ENCODE measurements around the gene HOXD1. TPM values are rescaled to one million over a fixed set of nuclear protein-coding genes. Genes with fewer than 3 reads are reported as not detected.

Gene HOXD1
- total RNA-seq, 2 donors from 2014 or later: 0.46 to 0.48 TPM

GRCh38 chr2:176150584-176151441 is 37.7 kb upstream of the HOXD1 start:
- no peak for DNase-seq (ENCODE audit: low spot score)
- intact Hi-C loops (cut with DNase I): no loop called here

DNA sequence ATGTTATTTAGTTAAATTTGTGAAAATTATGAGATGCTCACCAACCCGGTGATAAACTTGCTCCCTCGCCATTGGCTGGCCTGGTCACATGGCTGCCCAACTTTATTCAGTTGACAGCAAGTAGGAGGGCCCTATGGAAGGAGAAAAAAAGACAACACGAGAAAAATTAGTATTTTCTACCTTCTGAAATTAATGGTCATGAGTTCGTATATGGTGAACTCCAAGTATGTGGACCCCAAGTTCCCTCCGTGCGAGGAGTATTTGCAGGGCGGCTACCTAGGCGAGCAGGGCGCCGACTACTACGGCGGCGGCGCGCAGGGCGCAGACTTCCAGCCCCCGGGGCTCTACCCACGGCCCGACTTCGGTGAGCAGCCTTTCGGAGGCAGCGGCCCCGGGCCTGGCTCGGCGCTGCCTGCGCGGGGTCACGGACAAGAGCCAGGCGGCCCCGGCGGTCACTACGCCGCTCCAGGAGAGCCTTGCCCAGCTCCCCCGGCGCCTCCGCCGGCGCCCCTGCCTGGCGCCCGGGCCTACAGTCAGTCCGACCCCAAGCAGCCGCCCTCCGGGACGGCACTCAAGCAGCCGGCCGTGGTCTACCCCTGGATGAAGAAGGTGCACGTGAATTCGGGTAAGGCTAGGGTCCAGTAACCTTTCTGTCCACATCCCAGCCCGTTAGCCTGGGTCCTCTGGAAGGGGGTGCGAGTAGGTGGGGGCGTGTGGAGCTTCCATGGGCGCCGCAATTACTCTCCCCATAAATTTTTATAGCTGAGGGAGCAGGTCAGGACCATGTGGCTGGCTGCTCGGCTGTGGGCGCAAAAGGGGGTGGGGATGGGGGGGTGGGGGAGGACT is 36.8 kb upstream of the HOXD1 start, which contains the start of gene HOXD4:
Gene HOXD4, plus strand, starts transcription at position 109 of the 846 bp plus-strand sequence. Its CDS starts 84 bp downstream, at position 193.
- DNase-seq (ENCODE audit: low spot score): no peak
- intact Hi-C loops (cut with DNase I): no loop called here

GRCh38 chr2:176152350-176153181 is 35.9 kb upstream of the HOXD1 start:
- intact Hi-C loops (cut with DNase I): no loop called here
- no peak for DNase-seq (ENCODE audit: low spot score)

- DNase-seq (ENCODE audit: low spot score): no peak
- intact Hi-C loops (cut with DNase I): no loop called here
Observed at GRCh38 chr2:176154576-176155252, 33.8 kb upstream of the HOXD1 start.

GRCh38 chr2:176155356-176156044 is 33.0 kb upstream of the HOXD1 start:
- no peak for DNase-seq (ENCODE audit: low spot score)
- intact Hi-C loops (cut with DNase I): no loop called here

GRCh38 chr2:176156301-176156806 is 32.1 kb upstream of the HOXD1 start:
- intact Hi-C loops (cut with DNase I): no loop called here
- no peak for DNase-seq (ENCODE audit: low spot score)

DNA sequence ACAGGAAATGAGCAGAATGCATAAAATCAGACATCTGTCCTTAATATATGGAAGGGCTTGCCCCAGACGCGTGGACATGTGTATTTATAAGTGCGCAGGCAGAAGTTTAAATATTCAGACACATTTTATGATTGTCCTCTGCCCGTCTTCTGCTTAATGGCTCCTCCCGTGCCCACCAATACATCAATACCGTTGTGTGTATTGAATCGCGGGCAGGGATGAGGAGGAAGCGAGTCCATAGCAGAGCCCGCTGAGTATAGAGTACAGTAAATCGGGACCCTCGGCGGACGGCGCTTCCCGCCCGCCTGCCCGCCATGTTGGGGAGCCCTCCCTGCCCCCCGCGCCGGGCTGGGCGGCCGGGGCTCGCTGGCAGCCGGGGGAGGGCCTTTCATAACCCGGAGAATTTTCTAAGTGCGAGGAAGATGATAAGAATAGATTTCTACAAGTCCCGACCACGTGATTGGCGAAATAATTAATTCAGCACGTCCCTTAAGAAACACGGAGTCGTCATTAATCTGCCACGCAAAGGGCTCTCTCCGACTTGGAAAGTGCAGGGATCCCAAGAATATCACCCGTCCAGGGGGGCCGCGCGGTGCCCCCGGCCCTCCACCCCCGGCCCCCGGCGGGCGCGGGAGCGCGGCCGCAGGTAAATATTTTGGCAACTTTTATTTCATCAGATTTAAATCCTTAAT is 31.5 kb upstream of the HOXD1 start, which contains the start of gene HOXD3:
Gene HOXD3, plus strand, starts transcription at position 501 of the 692 bp plus-strand sequence. CDS start 11,808 bp downstream, outside the sequence.
- intact Hi-C loops (cut with DNase I): no loop called here
- DNase-seq (ENCODE audit: low spot score): no peak

DNA sequence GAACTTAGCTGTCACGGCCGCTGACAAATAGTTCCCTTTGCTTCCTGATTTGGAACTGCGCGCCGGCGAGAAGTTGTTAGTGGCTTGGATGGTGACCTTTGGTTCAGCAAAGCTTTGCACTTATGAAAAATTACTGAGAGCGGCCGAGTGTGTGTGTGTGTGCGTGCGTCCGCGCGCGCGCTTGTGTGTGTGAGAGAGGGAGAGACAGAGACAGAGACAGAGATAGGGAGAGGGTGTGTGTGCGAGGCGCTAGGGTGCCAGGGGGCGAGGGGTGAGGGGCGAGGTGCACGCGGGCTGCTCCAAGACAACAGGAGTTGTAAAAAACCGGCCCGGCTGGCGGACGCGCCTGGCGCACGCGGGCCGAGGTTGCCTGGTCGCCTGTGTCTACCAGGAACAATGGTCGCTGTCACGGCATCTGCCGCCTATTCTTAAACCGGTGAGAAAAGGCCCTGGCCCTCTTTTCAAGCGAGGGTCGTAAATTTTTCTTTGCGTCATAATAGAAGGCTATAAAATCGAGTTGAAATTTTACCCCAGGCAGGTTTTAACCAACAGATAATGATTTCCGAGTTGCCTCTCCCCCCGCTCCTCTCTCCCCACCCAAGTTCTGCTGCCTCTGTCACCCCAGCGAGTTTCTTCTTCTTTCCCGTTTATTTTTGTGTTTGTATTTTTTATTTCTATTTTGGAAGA is 30.8 kb upstream of the HOXD1 start:
- DNase-seq (ENCODE audit: low spot score): no peak
- intact Hi-C loops (cut with DNase I): no loop called here

- intact Hi-C loops (cut with DNase I): no loop called here
- no peak for DNase-seq (ENCODE audit: low spot score)
Observed at GRCh38 chr2:176158186-176158591, 30.3 kb upstream of the HOXD1 start.

GRCh38 chr2:176158855-176159662 is 29.4 kb upstream of the HOXD1 start:
- intact Hi-C loops (cut with DNase I): no loop called here
- DNase-seq (ENCODE audit: low spot score): no peak

DNA sequence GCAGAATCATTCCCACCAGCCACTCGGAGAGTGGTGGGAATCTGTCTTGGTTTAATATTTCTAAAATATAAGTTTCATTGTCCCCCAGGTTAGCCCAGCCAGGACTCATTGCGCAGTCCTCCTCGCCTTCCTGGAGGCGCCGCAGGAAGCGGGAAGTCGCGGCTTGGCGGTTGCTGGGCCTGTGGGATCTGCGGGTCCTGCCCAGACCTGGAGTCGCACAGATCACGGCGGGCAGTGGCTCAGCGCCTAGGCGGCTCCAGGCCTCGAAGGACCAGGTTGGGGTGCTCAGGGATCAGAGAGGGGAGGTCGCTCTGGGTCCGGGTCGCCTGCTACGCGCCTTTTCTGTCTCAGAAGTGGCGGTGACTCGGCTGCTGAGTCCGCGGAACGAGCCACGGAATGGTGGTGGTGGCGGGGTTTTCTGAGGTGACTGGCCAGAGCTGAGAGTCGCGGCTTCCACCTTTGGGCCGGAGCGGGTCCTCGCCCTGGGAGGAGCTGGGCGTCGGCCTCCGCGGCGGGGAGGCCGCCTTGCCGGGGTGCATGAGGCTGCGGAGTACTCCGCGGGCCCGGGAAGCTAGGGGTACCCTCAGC is 28.7 kb upstream of the HOXD1 start:
- intact Hi-C loops (cut with DNase I): no loop called here
- DNase-seq (ENCODE audit: low spot score): no peak

GRCh38 chr2:176160251-176160985 is 28.1 kb upstream of the HOXD1 start:
- intact Hi-C loops (cut with DNase I): no loop called here
- DNase-seq (ENCODE audit: low spot score): no peak

- DNase-seq (ENCODE audit: low spot score): no peak
- intact Hi-C loops (cut with DNase I): no loop called here
Observed at GRCh38 chr2:176160986-176161824, 27.3 kb upstream of the HOXD1 start.

Measured in posterior vena cava (tissue), 2 donors.